Loucy (cell line): Measurements from ENCODE around the gene SYNJ1.

Experiments used
- H2AFZ ChIP-seq: fragments of 200-600 bp; sonication (generic); 2 replicates; pipeline ENCODE4 v1.6.0; 2016; ENCODE audit warnings: antibody characterized with exemption, mild to moderate bottlenecking, low read length, moderate library complexity
- H3F3A ChIP-seq: fragments of 200-600 bp; 2 replicates; pipeline ENCODE4 v1.6.0; 2016; ENCODE audit warnings: antibody characterized with exemption, low read depth, mild to moderate bottlenecking
- H3K27me3 ChIP-seq: fragments of 200-600 bp; sonication (generic); 2 replicates; pipeline ENCODE4 v1.6.1; 2014; ENCODE audit warnings: low read length, mild to moderate bottlenecking; ENCODE audit not compliant: insufficient read depth, poor library complexity, severe bottlenecking
- H3K36me3 ChIP-seq: fragments of 200-600 bp; sonication (generic); 2 replicates; pipeline ENCODE4 v1.6.1; 2016; ENCODE audit warnings: low read length; ENCODE audit not compliant: insufficient read depth
- H3K4me1 ChIP-seq: fragments of 200-600 bp; sonication (generic); 2 replicates; pipeline ENCODE4 v1.5.1; 2014; ENCODE audit warnings: low read length, mild to moderate bottlenecking; ENCODE audit not compliant: insufficient read depth, poor library complexity, severe bottlenecking
- H3K4me2 ChIP-seq: fragments of 200-600 bp; sonication (generic); 2 replicates; pipeline ENCODE4 v1.6.0; 2014; ENCODE audit warnings: antibody characterized with exemption, low read length, low read depth, mild to moderate bottlenecking; ENCODE audit not compliant: poor library complexity, severe bottlenecking
- H3K4me3 ChIP-seq: fragments of 200-600 bp; sonication (generic); 2 replicates; pipeline ENCODE4 v1.5.1; 2014; ENCODE audit warnings: low read length, mild to moderate bottlenecking, mixed read lengths; ENCODE audit not compliant: poor library complexity, severe bottlenecking
- H3K79me2 ChIP-seq: fragments of 200-600 bp; sonication (generic); 2 replicates; pipeline ENCODE4 v1.6.1; 2014; ENCODE audit warnings: low read length; ENCODE audit not compliant: insufficient read depth
- H3K9ac ChIP-seq: fragments of 200-600 bp; sonication (generic); 2 replicates; pipeline ENCODE4 v1.6.0; 2014; ENCODE audit warnings: mild to moderate bottlenecking, low read depth, low read length, moderate library complexity; ENCODE audit not compliant: poor library complexity, severe bottlenecking
- H3K9me2 ChIP-seq: fragments of 200-600 bp; sonication (generic); replicated peaks from 2 replicates; pipeline ENCODE4 v1.6.1; 2016; ENCODE audit warnings: low read depth, low read length, mixed read lengths
- H3K9me3 ChIP-seq: fragments of 200-600 bp; sonication (generic); 2 replicates; pipeline ENCODE4 v1.6.1; 2014; ENCODE audit warnings: mild to moderate bottlenecking, antibody characterized with exemption, low read length, low read depth; ENCODE audit not compliant: insufficient read depth
- H4K20me1 ChIP-seq: fragments of 200-600 bp; sonication (generic); 2 replicates; pipeline ENCODE4 v1.6.0; 2014; ENCODE audit warnings: antibody characterized with exemption, low read length, mild to moderate bottlenecking; ENCODE audit not compliant: insufficient read depth, poor library complexity, severe bottlenecking
- EZH2phosphoT487 ChIP-seq: fragments of 200-600 bp; IDR thresholded peaks from 2 replicates; pipeline ENCODE4 v1.6.1; 2018; ENCODE audit warnings: antibody characterized with exemption, mild to moderate bottlenecking, moderate library complexity, borderline replicate concordance
- TF ChIP-seq, protein P1 (sequence below): fragments of 200-600 bp; sonication (generic); conservative IDR thresholded peaks from 2 replicates; pipeline ENCODE4 v1.5.1; 2014; ENCODE audit warnings: mild to moderate bottlenecking, antibody characterized with exemption, low read length

SYNJ1 gene

GRCh38 chr21:32693581-32693980 is 34.2 kb downstream of the SYNJ1 start:
- Histone ChIP-seq H3K36me3 (peaks cover 11% of the 10 kb centered on the region; the same call in 1 of the 2 replicates), H3K4me2 (no peak overlapping the region), H3K9me2 (no peaks in the 10 kb centered on the region), H3K27me3 (no peaks in the 10 kb centered on the region), H2AFZ (no peak overlapping the region), H3K79me2 (no peaks in the 10 kb centered on the region), H3F3A (no peaks in the 10 kb centered on the region), H3K4me1 (no peaks in the 10 kb centered on the region), H4K20me1 (no peaks in the 10 kb centered on the region), H3K9me3 (no peaks in the 10 kb centered on the region), H3K9ac (no peak overlapping the region), H3K4me3 (no peak overlapping the region)
- no peak for TF ChIP-seq EZH2phosphoT487
- TF ChIP-seq, protein P1, sequence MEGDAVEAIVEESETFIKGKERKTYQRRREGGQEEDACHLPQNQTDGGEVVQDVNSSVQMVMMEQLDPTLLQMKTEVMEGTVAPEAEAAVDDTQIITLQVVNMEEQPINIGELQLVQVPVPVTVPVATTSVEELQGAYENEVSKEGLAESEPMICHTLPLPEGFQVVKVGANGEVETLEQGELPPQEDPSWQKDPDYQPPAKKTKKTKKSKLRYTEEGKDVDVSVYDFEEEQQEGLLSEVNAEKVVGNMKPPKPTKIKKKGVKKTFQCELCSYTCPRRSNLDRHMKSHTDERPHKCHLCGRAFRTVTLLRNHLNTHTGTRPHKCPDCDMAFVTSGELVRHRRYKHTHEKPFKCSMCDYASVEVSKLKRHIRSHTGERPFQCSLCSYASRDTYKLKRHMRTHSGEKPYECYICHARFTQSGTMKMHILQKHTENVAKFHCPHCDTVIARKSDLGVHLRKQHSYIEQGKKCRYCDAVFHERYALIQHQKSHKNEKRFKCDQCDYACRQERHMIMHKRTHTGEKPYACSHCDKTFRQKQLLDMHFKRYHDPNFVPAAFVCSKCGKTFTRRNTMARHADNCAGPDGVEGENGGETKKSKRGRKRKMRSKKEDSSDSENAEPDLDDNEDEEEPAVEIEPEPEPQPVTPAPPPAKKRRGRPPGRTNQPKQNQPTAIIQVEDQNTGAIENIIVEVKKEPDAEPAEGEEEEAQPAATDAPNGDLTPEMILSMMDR: no peak

- Histone ChIP-seq H3K36me3 (peaks cover 15% of the 10 kb centered on the region; the same call in 1 of the 2 replicates), H3K9ac (no peak overlapping the region), H3K79me2 (no peaks in the 10 kb centered on the region), H3F3A (no peaks in the 10 kb centered on the region), H4K20me1 (no peaks in the 10 kb centered on the region), H3K4me1 (no peaks in the 10 kb centered on the region), H3K27me3 (no peaks in the 10 kb centered on the region), H3K9me3 (no peaks in the 10 kb centered on the region), H3K4me2 (no peak overlapping the region), H2AFZ (no peak overlapping the region), H3K9me2 (no peaks in the 10 kb centered on the region), H3K4me3 (no peak overlapping the region)
- no peak for TF ChIP-seq EZH2phosphoT487
- TF ChIP-seq, protein P1: no peak
Observed at GRCh38 chr21:32690085-32690484, 37.7 kb downstream of the SYNJ1 start.

DNA sequence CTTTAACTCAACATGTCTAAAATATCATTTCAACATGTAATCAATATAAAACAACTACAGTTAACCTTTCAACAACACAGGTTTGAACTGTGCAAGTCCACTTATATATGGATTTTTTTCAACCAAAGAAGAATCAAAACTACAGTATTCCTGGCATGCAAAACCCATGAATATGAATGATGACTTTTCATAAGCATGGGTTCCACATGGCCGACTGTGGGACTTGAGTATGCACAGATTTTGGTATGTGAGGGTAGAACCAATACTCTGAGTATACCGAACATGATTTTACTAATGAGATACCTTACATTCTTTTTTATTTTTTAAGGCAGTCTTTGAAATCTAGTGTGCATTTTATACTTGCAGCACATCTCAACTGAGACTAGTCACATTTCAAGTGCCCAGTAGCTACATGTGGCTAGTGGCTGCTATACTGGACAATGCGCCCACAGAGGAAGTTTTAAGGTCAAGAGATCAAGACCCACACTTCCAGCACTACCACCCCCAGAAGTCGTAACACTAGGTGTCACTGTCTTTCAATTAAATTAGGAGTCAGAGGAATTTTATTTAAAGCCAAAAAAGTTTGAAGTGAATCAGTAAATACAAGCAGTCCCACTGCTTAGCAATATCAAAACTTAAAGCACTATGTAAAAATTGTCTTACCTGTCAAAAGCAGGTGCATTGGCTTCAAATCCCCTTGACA is 40.0 kb downstream of the SYNJ1 start:
- H3K9ac ChIP-seq: no peak overlapping the region
- no peaks in the 10 kb centered on the region for H3K9me2 ChIP-seq
- TF ChIP-seq, protein P1: peak; percentile 39
- TF ChIP-seq EZH2phosphoT487: no peak
- peaks cover 4% of the 10 kb centered on the region for H3K4me1 ChIP-seq
- H3K27me3 ChIP-seq: no peaks in the 10 kb centered on the region
- H3K36me3 ChIP-seq: peaks cover 12% of the 10 kb centered on the region; the same call in 1 of the 2 replicates
- H3K79me2 ChIP-seq: no peaks in the 10 kb centered on the region
- H2AFZ ChIP-seq: no peak overlapping the region
- no peak overlapping the region for H3K4me3 ChIP-seq
- H3F3A ChIP-seq: no peaks in the 10 kb centered on the region
- H3K4me2 ChIP-seq: no peak overlapping the region
- H4K20me1 ChIP-seq: no peaks in the 10 kb centered on the region
- no peaks in the 10 kb centered on the region for H3K9me3 ChIP-seq
